Measurements from ENCODE around the gene ALKBH5. TPM values are rescaled to one million over a fixed set of nuclear protein-coding genes. Genes with fewer than 3 reads are reported as not detected.
A peak's percentile ranks its signal among the peaks of the same experiment; 100 is the strongest.

ALKBH5 gene
- total RNA-seq, 1 experiment from 2014 or later, result 97.8 TPM

GRCh38 chr17:18225121-18225641 is 41.6 kb downstream of the ALKBH5 start, which contains the start of gene LLGL1:
LLGL1 (plus strand) TSS chr17:18225635; CDS start chr17:18225683, 48 bp downstream.
- H3K4me3 ChIP-seq (replicated peaks in 1 of 2; ENCODE audit: low read depth in 1 of 2, low read length in 2 of 2), result peak within 1 kb of the TSS; percentile 91 to 94
- intact Hi-C loops (cut with micrococcal nuclease), result loop anchor here (2.0 kb wide), 1 partner anchor 36 kb away; the partner anchor contains the start of gene MIEF2
- ChIA-PET CTCF (interaction anchor here (1.5 kb wide), 1 partner anchor 41 kb away, joined by 3 read pairs; the partner anchor contains the start of gene ALKBH5), POLR2A (no interaction called here), RAD21 (ENCODE audit: low non-redundant PET in 1 of 2, low total read pairs in 2 of 2, uncharacterized antibody in 2 of 2, unreplicated experiment in 2 of 2) (no interaction called here)
- peak within 1 kb of the TSS; percentile 79 for H3K9ac ChIP-seq (ENCODE audit: low read length)
- H3K9me3 ChIP-seq (ENCODE audit: control insufficient read depth in 1 of 2, insufficient read depth in 1 of 2, low read depth in 1 of 2, low read length in 2 of 2), result no peaks in the 10 kb centered on the region
- peaks cover 17% of the 10 kb centered on the region for H3K79me2 ChIP-seq (ENCODE audit: insufficient read depth, low read length)
- peak; percentile 94 for ATAC-seq
- H3K4me2 ChIP-seq (ENCODE audit: low read length), result peak within 1 kb of the TSS; percentile 95
- H3K9me2 ChIP-seq (ENCODE audit: insufficient read depth), result no peaks in the 10 kb centered on the region
- H3K27ac ChIP-seq (ENCODE audit: low read depth, low read length), result peak within 1 kb of the TSS; percentile 57; the same call in 1 of the 2 replicates
- H3K27me3 ChIP-seq (ENCODE audit: insufficient read depth, low read length), result no peaks in the 10 kb centered on the region
- no TSS peak for BruUV-seq (replicated peaks)
- H4K20me1 ChIP-seq (ENCODE audit: insufficient read depth), result no peaks in the 10 kb centered on the region
- no peaks in the 10 kb centered on the region for H3K36me3 ChIP-seq (ENCODE audit: control insufficient read depth in 1 of 2, insufficient read depth in 2 of 2, low read length in 2 of 2)
- H3K4me1 ChIP-seq (ENCODE audit: control insufficient read depth in 1 of 2, insufficient read depth in 2 of 2, low read length in 2 of 2), result peaks cover 21 to 38% of the 10 kb centered on the region in 2 experiments
- DNase-seq (ENCODE audit: low read depth, low spot score), result peak; percentile 88
- TF ChIP-seq POLR2A (IDR thresholded peaks at IDR 0.05; ENCODE audit: borderline replicate concordance, extremely low read depth, insufficient read depth, insufficient read length) (no peak), EZH2 (IDR thresholded peaks at IDR 0.05) (no peak), EZH2phosphoT487 (IDR thresholded peaks at IDR 0.05; ENCODE audit: borderline replicate concordance) (no peak), YY1 (IDR thresholded peaks at IDR 0.05; ENCODE audit: extremely low read depth, insufficient replicate concordance, low read depth, low read length) (peak; percentile 59), ZFX (IDR thresholded peaks at IDR 0.05) (no peak), SIN3A (IDR thresholded peaks at IDR 0.05; ENCODE audit: low read depth) (no peak), ELF1 (IDR thresholded peaks at IDR 0.05; ENCODE audit: borderline replicate concordance, low read depth) (no peak)
- H2AFZ ChIP-seq (ENCODE audit: low read depth, low read length, poor library complexity, severe bottlenecking), result peak within 1 kb of the TSS; percentile 74

- Histone ChIP-seq H2AFZ (ENCODE audit: low read depth, low read length, poor library complexity, severe bottlenecking) (no peak overlapping the region), H3K9ac (ENCODE audit: low read length) (peak overlapping the region; percentile 79), H3K9me3 (ENCODE audit: control insufficient read depth in 1 of 2, insufficient read depth in 1 of 2, low read depth in 1 of 2, low read length in 2 of 2) (no peaks in the 10 kb centered on the region), H3K27me3 (ENCODE audit: insufficient read depth, low read length) (no peaks in the 10 kb centered on the region), H3K9me2 (ENCODE audit: insufficient read depth) (no peaks in the 10 kb centered on the region), H3K4me3 (replicated peaks in 1 of 2; ENCODE audit: low read depth in 1 of 2, low read length in 2 of 2) (peak overlapping the region; percentile 91 to 94), H3K27ac (ENCODE audit: low read depth, low read length) (peak overlapping the region; percentile 57; the same call in 1 of the 2 replicates), H3K36me3 (ENCODE audit: control insufficient read depth in 1 of 2, insufficient read depth in 2 of 2, low read length in 2 of 2) (no peaks in the 10 kb centered on the region), H3K4me1 (ENCODE audit: control insufficient read depth in 1 of 2, insufficient read depth in 2 of 2, low read length in 2 of 2) (peaks cover 20 to 32% of the 10 kb centered on the region in 2 experiments), H4K20me1 (ENCODE audit: insufficient read depth) (no peaks in the 10 kb centered on the region), H3K79me2 (ENCODE audit: insufficient read depth, low read length) (peaks cover 17% of the 10 kb centered on the region), H3K4me2 (ENCODE audit: low read length) (peak overlapping the region; percentile 95)
- RAD21 ChIA-PET (ENCODE audit: low non-redundant PET in 1 of 2, low total read pairs in 2 of 2, uncharacterized antibody in 2 of 2, unreplicated experiment in 2 of 2), result no interaction called here
- TF ChIP-seq POLR2AphosphoS5 (IDR thresholded peaks at IDR 0.05; ENCODE audit: low read depth, low read length) (peak; percentile 72), ZNF274 (IDR thresholded peaks at IDR 0.05; ENCODE audit: low read depth, low read length) (no peak), ZFX (IDR thresholded peaks at IDR 0.05) (peak; percentile 30; the same call in 1 of the 2 replicates), SIN3A (IDR thresholded peaks at IDR 0.05; ENCODE audit: low read depth) (no peak), POLR2A (IDR thresholded peaks at IDR 0.05; ENCODE audit: borderline replicate concordance, extremely low read depth, insufficient read depth, insufficient read length) (no peak), MAX (IDR thresholded peaks at IDR 0.05) (no peak)
- POLR2A ChIA-PET, result no interaction called here
- peak; percentile 35 for ATAC-seq
- CTCF ChIA-PET, result no interaction called here
- intact Hi-C loops (cut with micrococcal nuclease), result loop anchor here (2.0 kb wide), 1 partner anchor 35 kb away; the partner anchor contains the start of gene MIEF2
- BruUV-seq (replicated peaks), result no TSS peak
- DNase-seq (ENCODE audit: low read depth, low spot score), result no peak
Observed at GRCh38 chr17:18225642-18226283, 42.1 kb downstream of the ALKBH5 start.
